CD4-positive, alpha-beta T cell (primary cell): ENCODE measurements around the gene SDE2. TPM values are rescaled to one million over a fixed set of nuclear protein-coding genes. Genes with fewer than 3 reads are reported as not detected.

Source experiments
- ATAC-seq: fragments of 200-7000 bp; cut with Tn5 transposase; one replicate; pipeline ENCODE4 v1.10.0; 2022; ENCODE audit warnings: mild to moderate bottlenecking; ENCODE audit not compliant: poor library complexity
- CTCF ChIA-PET: fragments of 350-600 bp; sonication (Branson Sonifier 250); formaldehyde crosslinking; loops from one replicate; lab custom pipeline; 2021; ENCODE audit warnings: antibody characterized with exemption, inconsistent platforms; lab: Charles Lee
- POLR2A ChIA-PET: fragments of 350-600 bp; sonication (Branson Sonifier 250); formaldehyde crosslinking; loops from one replicate; lab custom pipeline; 2021; ENCODE audit warnings: antibody characterized with exemption, inconsistent platforms; lab: Charles Lee
- DNase-seq, 14 experiments: peaks; one replicate each; pipeline ENCODE4 v3.0.0-alpha.2; 2013 to 2020; ENCODE audit warnings: mixed read lengths in 2 of 14
- H3K27ac ChIP-seq, 2 donors: one replicate each; pipeline versions ENCODE4 v1.5.1 to v1.7.0; 2013; ENCODE audit warnings: low read length in 2 of 2, low read depth in 1 of 2, mild to moderate bottlenecking in 1 of 2
- H3K27me3 ChIP-seq, 2 experiments: 1 replicate in 1 of 2; 2 replicates in 1 of 2; pipeline versions ENCODE4 v1.6.1 to v1.7.0; 2013; ENCODE audit warnings: low read length in 2 of 2, control low read depth in 1 of 2, mild to moderate bottlenecking in 1 of 2, moderate library complexity in 1 of 2; ENCODE audit not compliant: insufficient read depth in 2 of 2, control insufficient read depth in 1 of 2
- H3K36me3 ChIP-seq: one replicate; pipeline ENCODE4 v1.6.1; 2013; ENCODE audit warnings: low read length, control low read depth; ENCODE audit not compliant: insufficient read depth
- H3K4me1 ChIP-seq: one replicate; pipeline ENCODE4 v1.6.1; 2013; ENCODE audit warnings: low read length, control low read depth; ENCODE audit not compliant: insufficient read depth
- H3K4me3 ChIP-seq: one replicate; pipeline ENCODE4 v1.5.1; 2013; ENCODE audit warnings: mild to moderate bottlenecking, low read length, moderate library complexity
- H3K9me3 ChIP-seq, 2 experiments: 1 replicate in 1 of 2; 2 replicates in 1 of 2; pipeline versions ENCODE4 v1.6.1 to v1.7.0; 2013; ENCODE audit warnings: low read length in 2 of 2, mild to moderate bottlenecking in 2 of 2, control low read depth in 1 of 2, moderate library complexity in 1 of 2; ENCODE audit not compliant: control insufficient read depth in 1 of 2, insufficient read depth in 1 of 2
- H3K27ac Mint-ChIP-seq: one replicate; pipeline ENCODE4 v1.8.0; 2020; ENCODE audit warnings: mixed read lengths
- H3K27me3 Mint-ChIP-seq: one replicate; pipeline ENCODE4 v1.8.0; 2021; ENCODE audit warnings: mixed read lengths
- H3K36me3 Mint-ChIP-seq: one replicate; pipeline ENCODE4 v1.8.0; 2021; ENCODE audit warnings: low read depth, mixed read lengths
- H3K4me1 Mint-ChIP-seq: one replicate; pipeline ENCODE4 v1.8.0; 2021; ENCODE audit warnings: low read depth, mixed read lengths
- H3K4me3 Mint-ChIP-seq: one replicate; pipeline ENCODE4 v1.8.0; 2020; ENCODE audit warnings: mild to moderate bottlenecking, mixed read lengths
- H3K9me3 Mint-ChIP-seq: one replicate; pipeline ENCODE4 v1.8.0; 2020; ENCODE audit warnings: mixed read lengths
- CTCF ChIP-seq: fragments of 200-600 bp; IDR thresholded peaks from one replicate; pipeline ENCODE4 v1.8.0; 2022; ENCODE audit warnings: antibody characterized with exemption, mild to moderate bottlenecking
- intact Hi-C, 2 experiments: fragments of 100-400 bp; cut with DNase I in 1 of 2; cut with micrococcal nuclease in 1 of 2; formaldehyde crosslinking; loops; one replicate each; pipeline versions ENCODE4 v1.15.1 to v1.9.0; 2023 to 2025; cut with DNase I, micrococcal nuclease
- total RNA-seq, 174 experiments: library from RNA in 2 of 174; stranded (reverse) in 2 of 174; gene quantifications; one replicate each; pipeline ENCODE4 v1.2.3 and lab custom pipeline; 2021 to 2026

The SDE2 gene
- total RNA-seq, 2 experiments from 2014 or later = 48.2 to 49.3 TPM

- H3K36me3 Mint-ChIP-seq = no peaks in the 10 kb centered on the region
- ChIA-PET CTCF (no interaction called here), POLR2A (interaction anchor here (0.8 kb wide), 1 partner anchor 52 kb away, joined by 3 read pairs; no protein-coding TSS in a partner anchor)
- no peaks in the 10 kb centered on the region for H3K36me3 ChIP-seq
- TF ChIP-seq CTCF = no peak
- H3K4me1 Mint-ChIP-seq = peaks cover 11% of the 10 kb centered on the region
- H3K27me3 ChIP-seq = peaks cover 0 to 6% of the 10 kb centered on the region in 2 experiments
- no peak for DNase-seq
- intact Hi-C loops = no loop called here
- peaks cover 4% of the 10 kb centered on the region for H3K27me3 Mint-ChIP-seq
- no peak for ATAC-seq
- H3K4me1 ChIP-seq = peaks cover 11% of the 10 kb centered on the region
- H3K27ac ChIP-seq = no peak overlapping the region
- H3K9me3 ChIP-seq = no peaks in the 10 kb centered on the region
- no peaks in the 10 kb centered on the region for H3K9me3 Mint-ChIP-seq
- no peak overlapping the region for H3K27ac Mint-ChIP-seq
- no peak overlapping the region for H3K4me3 Mint-ChIP-seq
- no peak overlapping the region for H3K4me3 ChIP-seq
These were observed 50.1 kb downstream of the SDE2 start for GRCh38 chr1:225949041-225949440.

- intact Hi-C loops = no loop called here
- H3K27me3 ChIP-seq = peaks cover 0 to 6% of the 10 kb centered on the region in 2 experiments
- Mint-ChIP-seq H3K9me3 (no peaks in the 10 kb centered on the region), H3K4me3 (no peak overlapping the region), H3K27ac (no peak overlapping the region), H3K4me1 (peaks cover 12% of the 10 kb centered on the region), H3K36me3 (no peaks in the 10 kb centered on the region), H3K27me3 (no peaks in the 10 kb centered on the region)
- DNase-seq (no peak), ATAC-seq (no peak)
- peaks cover 11% of the 10 kb centered on the region for H3K4me1 ChIP-seq
- no peak for TF ChIP-seq CTCF
- ChIA-PET POLR2A (no interaction called here), CTCF (no interaction called here)
- no peak overlapping the region for H3K27ac ChIP-seq
- H3K36me3 ChIP-seq = no peaks in the 10 kb centered on the region
- H3K4me3 ChIP-seq = no peak overlapping the region
- H3K9me3 ChIP-seq = no peaks in the 10 kb centered on the region
These were observed 52.3 kb downstream of the SDE2 start for GRCh38 chr1:225946803-225947202.

- no peaks in the 10 kb centered on the region for H3K9me3 ChIP-seq
- Mint-ChIP-seq H3K4me3 (no peak overlapping the region), H3K36me3 (no peaks in the 10 kb centered on the region), H3K9me3 (no peaks in the 10 kb centered on the region), H3K4me1 (peaks cover 12% of the 10 kb centered on the region), H3K27ac (no peak overlapping the region), H3K27me3 (no peaks in the 10 kb centered on the region)
- intact Hi-C loops = no loop called here
- no peaks in the 10 kb centered on the region for H3K36me3 ChIP-seq
- H3K27me3 ChIP-seq = peaks cover 0 to 4% of the 10 kb centered on the region in 2 experiments
- H3K4me1 ChIP-seq = peaks cover 11% of the 10 kb centered on the region
- H3K4me3 ChIP-seq = no peak overlapping the region
- ChIA-PET CTCF (no interaction called here), POLR2A (no interaction called here)
- TF ChIP-seq CTCF = no peak
- no peak for DNase-seq
- H3K27ac ChIP-seq = no peak overlapping the region
- no peak for ATAC-seq
These were observed 53.0 kb downstream of the SDE2 start for GRCh38 chr1:225946082-225946620.
